Testis (tissue), 3 donors: Measurements from ENCODE around the gene NOS3. TPM values are rescaled to one million over a fixed set of nuclear protein-coding genes. Genes with fewer than 3 reads are reported as not detected.

Experiments
- DNase-seq: peaks from one replicate; pipeline ENCODE4 v3.0.0-alpha.2; 2019
- H3K27ac ChIP-seq, 2 donors: fragments of 200-600 bp; sonication (generic); one replicate each; pipeline ENCODE4 v1.5.1; 2019
- H3K27me3 ChIP-seq: fragments of 200-600 bp; sonication (generic); one replicate; pipeline ENCODE4 v1.5.1; 2019
- H3K36me3 ChIP-seq: fragments of 200-600 bp; sonication (generic); one replicate; pipeline ENCODE4 v1.5.1; 2017; ENCODE audit warnings: low read depth; ENCODE audit errors: missing control alignments
- H3K4me1 ChIP-seq: fragments of 200-600 bp; sonication (generic); one replicate; pipeline ENCODE4 v1.5.1; 2019
- H3K4me3 ChIP-seq, 2 donors: fragments of 200-600 bp; sonication (generic); one replicate each; pipeline ENCODE4 v1.5.1; 2017 to 2019
- H3K9me3 ChIP-seq: fragments of 200-600 bp; sonication (generic); one replicate; pipeline ENCODE4 v1.5.1; 2017
- CTCF ChIP-seq, 3 experiments: fragments of 450-650 bp in 2 of 3; fragments of 200-600 bp in 1 of 3; sonication (generic) in 1 of 3; IDR thresholded peaks; one replicate each; pipeline ENCODE4 v1.5.1; 2016 to 2019; ENCODE audit warnings: antibody characterized with exemption in 3 of 3, mild to moderate bottlenecking in 2 of 3, moderate library complexity in 1 of 3
- POLR2A ChIP-seq: fragments of 450-650 bp; IDR thresholded peaks from one replicate; pipeline ENCODE4 v1.6.1; 2017; ENCODE audit warnings: antibody characterized with exemption, mild to moderate bottlenecking, moderate library complexity
- WGBS, 2 donors: methylation state at CpG; one replicate each; pipeline ENCODE4 v1.1.5; 2018; 5-methylcytosine and 5-hydroxymethylcytosine counted together
- intact Hi-C: fragments of 100-400 bp; cut with DNase I; formaldehyde crosslinking; loops from one replicate; pipeline ENCODE4 v1.15.1; 2023; ENCODE audit warnings: low total_unique reads
- polyA plus RNA-seq: library from polyadenylated mRNA; stranded (reverse); fragments of 350-450 nt; fragmentation: Illumina TruSeq; extraction: RNeasy Lipid Tissue Mini Kit (QIAGEN cat#74804); gene quantifications from one replicate; pipeline ENCODE4 v1.2.3, GENCODE V29; 2014; ENCODE audit warnings: low read depth, low replicate concordance; ENCODE audit not compliant: insufficient read depth
- total RNA-seq, 2 donors: library from RNA; depleted of rRNA; stranded (reverse); fragments of >200 nt; gene quantifications; one replicate each; pipeline ENCODE4 v1.2.3, GENCODE V29; 2016

The NOS3 gene
- total and polyA plus RNA-seq, 3 donors from 2014 or later: 19.5 to 36.6 (median 25.0) TPM

- no peaks in the 10 kb centered on the region for H3K36me3 ChIP-seq
- H3K4me3 ChIP-seq: peak overlapping the region; percentile 86 to 93
- H3K9me3 ChIP-seq: no peaks in the 10 kb centered on the region
- intact Hi-C loops: no loop called here
- WGBS, 2 donors: 10 to 11% methylated on average over 11 to 21 of the region's 21 CpGs
- H3K27ac ChIP-seq: peak overlapping the region; percentile 84 to 98
- no peaks in the 10 kb centered on the region for H3K27me3 ChIP-seq
- peaks cover 45% of the 10 kb centered on the region for H3K4me1 ChIP-seq
- peak; percentile 71 for DNase-seq
- TF ChIP-seq CTCF (IDR thresholded peaks at IDR 0.05) (no peak), POLR2A (no peak)
These were observed 69.8 kb downstream of the NOS3 start for GRCh38 chr7:151060416-151061212.

DNA sequence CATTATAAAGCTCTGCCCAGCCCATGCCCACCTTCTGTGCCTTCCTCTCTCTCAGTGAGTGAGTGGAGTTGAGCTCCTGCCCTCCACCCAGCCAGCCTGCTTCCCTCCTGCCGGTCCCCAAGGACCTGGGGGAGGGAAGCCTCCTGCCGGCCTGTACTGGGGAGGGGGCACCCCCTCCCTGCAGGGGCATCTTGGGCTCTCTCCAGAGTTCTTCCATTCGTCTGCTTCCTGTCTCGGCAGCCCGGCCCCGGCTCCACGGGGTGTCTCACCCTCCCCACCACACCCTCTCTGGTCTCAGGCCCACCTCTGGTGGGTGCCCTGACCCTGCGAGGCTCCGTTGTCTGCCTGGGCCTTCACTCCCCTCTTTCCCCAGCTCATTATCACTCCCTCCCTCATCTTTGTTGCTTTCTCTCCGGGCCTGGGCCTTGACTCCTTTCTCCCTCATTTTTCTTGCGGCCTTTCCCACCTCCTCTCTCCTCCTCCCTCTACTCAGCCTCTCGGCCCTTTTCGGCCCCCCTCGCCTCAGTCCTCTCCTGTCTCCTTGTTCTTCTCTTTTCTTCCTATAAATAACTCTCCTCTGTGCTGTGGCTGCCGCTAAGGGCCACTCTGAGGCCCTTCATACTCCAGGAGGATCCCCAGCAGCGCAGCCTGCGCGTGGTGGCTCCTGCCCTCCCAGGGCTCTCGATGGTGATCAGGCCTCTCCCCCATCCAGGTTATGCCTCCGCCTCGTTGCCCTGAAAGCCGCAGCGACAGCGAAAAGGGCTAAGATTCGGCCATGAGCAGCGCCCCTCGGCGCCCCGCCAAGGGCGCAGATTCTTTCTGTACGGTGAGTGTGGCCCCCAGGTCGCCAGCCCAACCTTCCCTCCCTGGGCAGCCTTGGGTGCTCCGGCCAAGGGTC, 70.6 kb downstream of the NOS3 start:
- intact Hi-C loops: no loop called here
- H3K27me3 ChIP-seq: no peaks in the 10 kb centered on the region
- H3K4me3 ChIP-seq: peak overlapping the region in 1 of 2 donors; percentile 93
- peak overlapping the region; percentile 2 to 98 for H3K27ac ChIP-seq
- TF ChIP-seq POLR2A (no peak), CTCF (IDR thresholded peaks at IDR 0.05) (no peak)
- H3K36me3 ChIP-seq: no peaks in the 10 kb centered on the region
- peaks cover 45% of the 10 kb centered on the region for H3K4me1 ChIP-seq
- DNase-seq: no peak
- no peaks in the 10 kb centered on the region for H3K9me3 ChIP-seq
- WGBS, 2 donors: 49 to 52% methylated on average over 22 to 33 of the region's 33 CpGs

DNA sequence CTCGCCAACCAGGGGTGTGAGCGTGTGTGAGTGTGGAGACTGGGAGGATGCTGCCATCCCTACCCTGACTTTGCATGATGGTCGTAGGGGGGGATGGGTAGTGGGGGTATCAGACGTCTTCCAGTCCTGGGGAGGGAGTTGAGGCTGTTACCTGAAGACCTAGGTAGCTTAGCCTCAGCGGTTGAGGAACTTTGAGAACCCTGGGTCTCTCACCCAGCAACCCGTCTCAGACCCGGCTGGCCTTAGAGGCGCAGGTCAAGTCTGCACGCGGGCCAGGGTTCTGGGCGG, 71.2 kb downstream of the NOS3 start:
- no peaks in the 10 kb centered on the region for H3K36me3 ChIP-seq
- no peaks in the 10 kb centered on the region for H3K9me3 ChIP-seq
- peak overlapping the region in 1 of 2 donors; percentile 20 for H3K4me3 ChIP-seq
- H3K27ac ChIP-seq: peak overlapping the region in 1 of 2 donors; percentile 2
- intact Hi-C loops: no loop called here
- peaks cover 42% of the 10 kb centered on the region for H3K4me1 ChIP-seq
- TF ChIP-seq POLR2A: no peak
- TF ChIP-seq CTCF (IDR thresholded peaks at IDR 0.05): no peak
- no peak for DNase-seq
- no peaks in the 10 kb centered on the region for H3K27me3 ChIP-seq
- 35 to 38% methylated on average over 2 to 11 of the region's 11 CpGs for WGBS, 2 donors

GRCh38 chr7:151062399-151063211, 71.8 kb downstream of the NOS3 start:
- peak; percentile 77 for DNase-seq
- intact Hi-C loops: no loop called here
- H3K36me3 ChIP-seq: no peaks in the 10 kb centered on the region
- no peaks in the 10 kb centered on the region for H3K9me3 ChIP-seq
- TF ChIP-seq POLR2A (no peak), CTCF (IDR thresholded peaks at IDR 0.05) (no peak)
- peak overlapping the region; percentile 41 to 55 for H3K27ac ChIP-seq
- no peaks in the 10 kb centered on the region for H3K27me3 ChIP-seq
- H3K4me1 ChIP-seq: peaks cover 39% of the 10 kb centered on the region
- WGBS, 2 donors: 35 to 44% methylated on average over 25 to 34 of the region's 43 CpGs
- peak overlapping the region in 1 of 2 donors; percentile 20 for H3K4me3 ChIP-seq
